ENCODE data around the gene NFIB.

DNA sequence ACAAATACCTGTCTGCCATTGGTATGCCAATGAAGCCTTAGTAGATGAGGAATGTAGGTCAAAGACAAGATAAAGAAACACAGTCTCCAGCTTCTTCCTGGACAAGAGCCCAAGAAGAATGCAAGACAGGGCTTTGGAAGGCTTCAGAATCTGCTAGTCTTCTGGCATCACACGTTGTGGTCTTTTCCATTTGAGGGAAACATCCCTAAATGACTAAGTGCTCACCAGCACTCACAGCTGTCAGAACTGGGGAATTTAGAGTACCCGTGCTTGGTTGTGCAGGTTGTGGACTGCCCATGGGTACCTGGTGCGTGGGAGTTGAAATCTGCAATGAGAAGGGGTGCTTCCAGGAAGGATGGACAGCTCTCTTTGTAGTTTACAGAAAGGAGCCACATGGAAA lies 27.1 kb upstream of the NFIB start:
- TF ChIP-seq, protein P1, sequence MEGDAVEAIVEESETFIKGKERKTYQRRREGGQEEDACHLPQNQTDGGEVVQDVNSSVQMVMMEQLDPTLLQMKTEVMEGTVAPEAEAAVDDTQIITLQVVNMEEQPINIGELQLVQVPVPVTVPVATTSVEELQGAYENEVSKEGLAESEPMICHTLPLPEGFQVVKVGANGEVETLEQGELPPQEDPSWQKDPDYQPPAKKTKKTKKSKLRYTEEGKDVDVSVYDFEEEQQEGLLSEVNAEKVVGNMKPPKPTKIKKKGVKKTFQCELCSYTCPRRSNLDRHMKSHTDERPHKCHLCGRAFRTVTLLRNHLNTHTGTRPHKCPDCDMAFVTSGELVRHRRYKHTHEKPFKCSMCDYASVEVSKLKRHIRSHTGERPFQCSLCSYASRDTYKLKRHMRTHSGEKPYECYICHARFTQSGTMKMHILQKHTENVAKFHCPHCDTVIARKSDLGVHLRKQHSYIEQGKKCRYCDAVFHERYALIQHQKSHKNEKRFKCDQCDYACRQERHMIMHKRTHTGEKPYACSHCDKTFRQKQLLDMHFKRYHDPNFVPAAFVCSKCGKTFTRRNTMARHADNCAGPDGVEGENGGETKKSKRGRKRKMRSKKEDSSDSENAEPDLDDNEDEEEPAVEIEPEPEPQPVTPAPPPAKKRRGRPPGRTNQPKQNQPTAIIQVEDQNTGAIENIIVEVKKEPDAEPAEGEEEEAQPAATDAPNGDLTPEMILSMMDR (IDR thresholded peaks at IDR 0.05; ENCODE audit: insufficient read depth, low read depth, low read length): no peak
- no peak for TF ChIP-seq EZH2 (IDR thresholded peaks at IDR 0.05; ENCODE audit: insufficient read depth, low read length)
